ENCODE results near the gene CLDN20. TPM values are rescaled to one million over a fixed set of nuclear protein-coding genes. Genes with fewer than 3 reads are reported as not detected.

Gene CLDN20
- total RNA-seq, 6 donors from 2014 or later: not detected

- no peak for TF ChIP-seq EP300 (IDR thresholded peaks at IDR 0.05)
- no peak for TF ChIP-seq CTCF (IDR thresholded peaks at IDR 0.05)
- TF ChIP-seq POLR2AphosphoS5 (IDR thresholded peaks at IDR 0.05): no peak
- no peak for TF ChIP-seq POLR2A (IDR thresholded peaks at IDR 0.05)
- DNase-seq: no peak
- Histone ChIP-seq H3K36me3 (peaks cover 0 to 3% (median 0%) of the 10 kb centered on the region in 4 donors), H3K4me1 (peaks cover 0 to 4% (median 1%) of the 10 kb centered on the region in 4 donors), H3K27me3 (no peaks in the 10 kb centered on the region), H3K9me3 (no peaks in the 10 kb centered on the region), H3K27ac (no peak overlapping the region), H3K4me3 (no peak overlapping the region)
- ATAC-seq (ENCODE audit: low FRiP score in 2 of 2): no peak
- WGBS, 2 donors: 82 to 85% methylated on average over 7 of the region's 7 CpGs
These were observed 6.8 kb downstream of the CLDN20 start for GRCh38 chr6:155270561-155271091.

GRCh38 chr6:155271145-155271544, 7.3 kb downstream of the CLDN20 start:
- no peaks in the 10 kb centered on the region for H3K27me3 ChIP-seq

GRCh38 chr6:155272353-155273232, 8.8 kb downstream of the CLDN20 start:
- ATAC-seq (ENCODE audit: low FRiP score in 2 of 2) (no peak), DNase-seq (no peak)
- no peak for TF ChIP-seq POLR2AphosphoS5 (IDR thresholded peaks at IDR 0.05)
- no peak for TF ChIP-seq EP300 (IDR thresholded peaks at IDR 0.05)
- no peak for TF ChIP-seq CTCF (IDR thresholded peaks at IDR 0.05)
- TF ChIP-seq POLR2A (IDR thresholded peaks at IDR 0.05): no peak
- Histone ChIP-seq H3K36me3 (peaks cover 0 to 3% (median 0%) of the 10 kb centered on the region in 4 donors), H3K4me1 (peaks cover 0 to 5% (median 2%) of the 10 kb centered on the region in 4 donors), H3K9me3 (no peaks in the 10 kb centered on the region), H3K27me3 (no peaks in the 10 kb centered on the region), H3K4me3 (no peak overlapping the region), H3K27ac (no peak overlapping the region)
- 88 to 89% methylated on average over 8 of the region's 8 CpGs for WGBS, 2 donors

More at GRCh38 chr6:155271145-155271544, 7.3 kb downstream of the CLDN20 start:
- peaks cover 0 to 3% (median 0%) of the 10 kb centered on the region in 4 donors for H3K36me3 ChIP-seq
- H3K9me3 ChIP-seq: no peaks in the 10 kb centered on the region
- H3K4me3 ChIP-seq: no peak overlapping the region
- no peak for ATAC-seq (ENCODE audit: low FRiP score in 2 of 2)
- peaks cover 0 to 4% (median 1%) of the 10 kb centered on the region in 4 donors for H3K4me1 ChIP-seq
- TF ChIP-seq POLR2A (IDR thresholded peaks at IDR 0.05): no peak
- no peak for TF ChIP-seq EP300 (IDR thresholded peaks at IDR 0.05)
- no peak for TF ChIP-seq POLR2AphosphoS5 (IDR thresholded peaks at IDR 0.05)
- no peak for TF ChIP-seq CTCF (IDR thresholded peaks at IDR 0.05)
- no peak for DNase-seq
- no peak overlapping the region for H3K27ac ChIP-seq

GRCh38 chr6:155273431-155273830, 9.6 kb downstream of the CLDN20 start:
- Histone ChIP-seq H3K27ac (no peak overlapping the region), H3K4me3 (no peak overlapping the region), H3K9me3 (no peaks in the 10 kb centered on the region), H3K4me1 (peaks cover 0 to 5% (median under 1%) of the 10 kb centered on the region in 4 donors), H3K27me3 (no peaks in the 10 kb centered on the region), H3K36me3 (peaks cover 0 to 3% (median 0%) of the 10 kb centered on the region in 4 donors)
- TF ChIP-seq CTCF (IDR thresholded peaks at IDR 0.05) (no peak), POLR2A (IDR thresholded peaks at IDR 0.05) (no peak), POLR2AphosphoS5 (IDR thresholded peaks at IDR 0.05) (no peak), EP300 (IDR thresholded peaks at IDR 0.05) (no peak)
- DNase-seq (no peak), ATAC-seq (ENCODE audit: low FRiP score in 2 of 2) (no peak)
- 51 to 77% methylated on average over 3 of the region's 3 CpGs for WGBS, 2 donors

Data from upper lobe of left lung (tissue), 6 donors.